Right atrium auricular region (tissue), 2 donors: Measurements from ENCODE around the gene TTC21A. TPM values are rescaled to one million over a fixed set of nuclear protein-coding genes. Genes with fewer than 3 reads are reported as not detected.

Experiments used
- DNase-seq: peaks from one replicate; pipeline ENCODE4 v3.0.0-alpha.2; 2019; ENCODE audit warnings: low spot score
- H3K27ac ChIP-seq, 2 donors: fragments of 200-600 bp; sonication (generic); 1 replicate in 1 of 2; 2 replicates in 1 of 2; pipeline ENCODE4 v1.5.1; 2016 to 2019
- H3K27me3 ChIP-seq, 2 donors: fragments of 200-600 bp; sonication (generic); one replicate each; pipeline versions ENCODE4 v1.5.1 to v1.6.0; 2017 to 2019
- H3K36me3 ChIP-seq: fragments of 200-600 bp; sonication (generic); one replicate; pipeline ENCODE4 v1.5.1; 2016
- H3K4me1 ChIP-seq, 2 donors: fragments of 200-600 bp; sonication (generic); one replicate each; pipeline versions ENCODE4 v1.5.1 to v1.6.0; 2017 to 2019
- H3K4me3 ChIP-seq, 2 donors: fragments of 200-600 bp; sonication (generic); 1 replicate in 1 of 2; 2 replicates in 1 of 2; pipeline ENCODE4 v1.5.1; 2017 to 2019; ENCODE audit warnings: mild to moderate bottlenecking in 1 of 2, moderate library complexity in 1 of 2
- H3K9me3 ChIP-seq, 2 donors: fragments of 200-600 bp; sonication (generic); one replicate each; pipeline ENCODE4 v1.5.1; 2019
- microRNA-seq, 2 donors: library from miRNA; unstranded; fragments of <30 nt; microRNA quantifications; one replicate each; pipeline ENCODE4, GENCODE V29; 2016 to 2017; ENCODE audit warnings: borderline number of aligned reads in 2 of 2, borderline replicate concordance in 1 of 2
- total RNA-seq, 2 donors: library from RNA; depleted of rRNA; stranded (reverse); fragments of >200 nt; gene quantifications; one replicate each; pipeline ENCODE4 v1.1.0, GENCODE V29; 2016
- TF ChIP-seq, protein P1 (sequence below), 2 donors: fragments of 200-600 bp; sonication (generic); IDR thresholded peaks; one replicate each; pipeline ENCODE4 v1.5.1; 2019; ENCODE audit warnings: antibody characterized with exemption in 2 of 2

TTC21A gene
- total RNA-seq, 2 donors from 2014 or later: 0.85 to 1.8 TPM

DNA sequence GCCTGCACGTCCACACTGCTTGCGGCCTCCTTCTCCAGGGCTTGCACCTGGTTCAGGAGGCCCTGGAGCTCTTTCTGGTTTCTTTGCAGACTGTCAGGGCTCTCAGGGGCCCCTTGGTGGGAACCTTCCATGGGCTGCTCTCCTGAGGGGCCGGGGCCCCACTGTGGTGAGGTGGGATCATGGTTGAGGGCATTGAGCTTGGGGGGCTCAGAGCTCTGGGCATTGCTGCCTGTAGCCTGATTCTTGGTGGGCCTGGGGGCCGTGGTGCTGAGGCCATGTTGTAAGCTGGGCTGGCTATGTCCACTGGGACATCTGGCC, 77.4 kb downstream of the TTC21A start:
- TF ChIP-seq, protein P1, sequence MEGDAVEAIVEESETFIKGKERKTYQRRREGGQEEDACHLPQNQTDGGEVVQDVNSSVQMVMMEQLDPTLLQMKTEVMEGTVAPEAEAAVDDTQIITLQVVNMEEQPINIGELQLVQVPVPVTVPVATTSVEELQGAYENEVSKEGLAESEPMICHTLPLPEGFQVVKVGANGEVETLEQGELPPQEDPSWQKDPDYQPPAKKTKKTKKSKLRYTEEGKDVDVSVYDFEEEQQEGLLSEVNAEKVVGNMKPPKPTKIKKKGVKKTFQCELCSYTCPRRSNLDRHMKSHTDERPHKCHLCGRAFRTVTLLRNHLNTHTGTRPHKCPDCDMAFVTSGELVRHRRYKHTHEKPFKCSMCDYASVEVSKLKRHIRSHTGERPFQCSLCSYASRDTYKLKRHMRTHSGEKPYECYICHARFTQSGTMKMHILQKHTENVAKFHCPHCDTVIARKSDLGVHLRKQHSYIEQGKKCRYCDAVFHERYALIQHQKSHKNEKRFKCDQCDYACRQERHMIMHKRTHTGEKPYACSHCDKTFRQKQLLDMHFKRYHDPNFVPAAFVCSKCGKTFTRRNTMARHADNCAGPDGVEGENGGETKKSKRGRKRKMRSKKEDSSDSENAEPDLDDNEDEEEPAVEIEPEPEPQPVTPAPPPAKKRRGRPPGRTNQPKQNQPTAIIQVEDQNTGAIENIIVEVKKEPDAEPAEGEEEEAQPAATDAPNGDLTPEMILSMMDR (IDR thresholded peaks at IDR 0.05): no peak
- DNase-seq: no peak
- no peaks in the 10 kb centered on the region for H3K9me3 ChIP-seq
- no peak overlapping the region for H3K4me3 ChIP-seq
- H3K4me1 ChIP-seq: peaks cover 0 to 74% of the 10 kb centered on the region in 2 donors
- peaks cover 56% of the 10 kb centered on the region for H3K36me3 ChIP-seq
- H3K27ac ChIP-seq: peak overlapping the region; percentile 29 to 84
- no peaks in the 10 kb centered on the region for H3K27me3 ChIP-seq

DNA sequence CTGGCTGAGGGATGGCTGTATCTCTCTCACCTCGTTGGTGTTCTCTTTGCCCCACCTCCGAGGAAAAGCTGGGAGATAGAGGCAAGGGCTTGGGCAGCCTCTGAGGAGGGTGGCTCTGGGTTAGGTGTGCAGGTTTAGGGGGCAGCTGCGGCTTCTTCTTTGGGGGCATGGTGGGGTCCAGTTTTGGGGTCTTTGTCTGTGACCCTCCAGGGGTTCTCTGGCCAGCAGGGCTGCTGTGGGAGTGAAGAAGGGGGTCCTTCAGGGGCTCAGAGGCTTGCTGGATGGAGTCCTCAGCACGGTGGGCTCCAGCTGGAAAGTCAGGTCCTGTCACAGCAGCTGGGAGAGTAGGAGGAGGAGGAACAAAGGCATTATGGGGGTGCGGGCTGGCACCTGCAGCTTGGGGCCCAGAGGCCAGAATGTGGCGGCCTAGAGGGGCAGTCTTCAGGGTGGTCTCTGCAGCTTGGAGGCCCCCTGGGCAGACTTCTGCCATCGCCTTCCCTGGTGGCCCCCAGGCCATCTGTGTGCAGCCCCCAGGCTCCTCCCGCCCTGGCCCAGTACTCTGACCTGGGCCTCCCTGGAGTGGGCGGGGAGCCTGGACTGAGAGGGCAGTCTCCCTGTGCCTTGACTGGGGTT, 78.0 kb downstream of the TTC21A start:
- H3K4me1 ChIP-seq: peaks cover 0 to 74% of the 10 kb centered on the region in 2 donors
- no peak overlapping the region for H3K27ac ChIP-seq

DNA sequence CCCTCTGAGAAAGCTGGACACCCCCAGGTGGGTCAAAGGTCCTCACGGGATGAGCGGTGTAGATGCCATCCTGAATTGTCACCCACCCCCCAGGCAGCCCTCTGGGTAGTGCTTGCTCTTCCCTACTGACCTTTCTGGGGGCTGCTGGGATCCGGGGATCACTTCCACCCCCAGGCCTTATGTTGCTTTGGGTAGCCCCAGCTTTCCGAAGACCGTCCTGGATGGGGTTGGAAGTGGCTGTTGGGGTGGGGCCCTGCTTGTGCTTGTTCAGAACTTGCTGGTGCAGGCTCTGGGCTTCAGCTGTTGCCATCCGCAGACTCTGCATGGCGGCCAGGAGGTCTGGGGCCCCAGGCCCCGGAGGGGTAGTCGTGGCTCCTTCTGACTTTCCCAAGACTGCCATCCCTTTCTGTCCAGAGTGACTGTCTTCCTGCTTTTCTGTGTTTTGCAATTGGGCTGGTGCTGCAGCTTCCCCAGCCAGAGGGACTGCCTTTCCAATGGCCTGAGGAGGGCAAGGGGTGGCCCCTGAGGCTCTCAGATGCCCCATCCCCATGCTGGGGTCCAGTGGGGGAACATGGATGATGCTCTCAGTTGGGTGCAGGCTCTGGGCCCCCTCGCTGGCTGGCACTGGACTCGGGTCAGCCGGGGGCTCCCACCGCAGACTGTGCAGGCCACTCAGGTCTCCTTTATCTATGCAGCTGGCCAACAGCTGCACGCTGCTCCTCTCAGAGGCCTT, 78.6 kb downstream of the TTC21A start:
- DNase-seq: no peak
- H3K36me3 ChIP-seq: peaks cover 68% of the 10 kb centered on the region
- no peaks in the 10 kb centered on the region for H3K27me3 ChIP-seq
- no peaks in the 10 kb centered on the region for H3K9me3 ChIP-seq
- H3K27ac ChIP-seq: no peak overlapping the region
- TF ChIP-seq, protein P1 (IDR thresholded peaks at IDR 0.05): no peak
- no peak overlapping the region for H3K4me3 ChIP-seq
- H3K4me1 ChIP-seq: peaks cover 0 to 74% of the 10 kb centered on the region in 2 donors

More for the DNA sequence above, 78.0 kb downstream of the TTC21A start:
- TF ChIP-seq, protein P1 (IDR thresholded peaks at IDR 0.05): no peak
- no peak for DNase-seq
- Histone ChIP-seq H3K4me3 (no peak overlapping the region), H3K36me3 (peaks cover 62% of the 10 kb centered on the region), H3K27me3 (no peaks in the 10 kb centered on the region), H3K9me3 (no peaks in the 10 kb centered on the region)

DNA sequence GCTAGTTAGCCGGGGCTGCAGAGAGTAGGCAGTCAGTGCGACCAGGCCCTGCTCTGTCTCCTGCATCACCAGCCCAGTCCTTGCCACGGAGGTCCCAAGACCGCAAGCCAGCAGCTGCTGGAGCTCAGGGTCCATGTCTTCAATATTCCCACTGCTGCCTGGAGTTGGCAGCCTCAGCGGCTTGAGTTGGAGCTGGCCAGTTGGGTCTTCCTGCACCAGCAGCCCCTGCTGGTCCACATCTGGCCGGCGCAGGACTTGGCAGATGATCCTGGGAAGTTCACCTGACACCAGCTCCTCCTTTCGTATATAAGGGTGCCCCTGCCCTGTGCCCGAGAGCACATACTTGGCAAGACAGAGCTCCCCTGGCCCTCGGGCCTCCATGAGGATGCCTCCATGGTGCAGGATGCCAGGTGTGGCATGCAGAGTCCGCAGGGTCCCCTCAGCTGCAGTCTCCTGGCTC, 79.2 kb downstream of the TTC21A start:
- H3K27ac ChIP-seq: no peak overlapping the region

DNA sequence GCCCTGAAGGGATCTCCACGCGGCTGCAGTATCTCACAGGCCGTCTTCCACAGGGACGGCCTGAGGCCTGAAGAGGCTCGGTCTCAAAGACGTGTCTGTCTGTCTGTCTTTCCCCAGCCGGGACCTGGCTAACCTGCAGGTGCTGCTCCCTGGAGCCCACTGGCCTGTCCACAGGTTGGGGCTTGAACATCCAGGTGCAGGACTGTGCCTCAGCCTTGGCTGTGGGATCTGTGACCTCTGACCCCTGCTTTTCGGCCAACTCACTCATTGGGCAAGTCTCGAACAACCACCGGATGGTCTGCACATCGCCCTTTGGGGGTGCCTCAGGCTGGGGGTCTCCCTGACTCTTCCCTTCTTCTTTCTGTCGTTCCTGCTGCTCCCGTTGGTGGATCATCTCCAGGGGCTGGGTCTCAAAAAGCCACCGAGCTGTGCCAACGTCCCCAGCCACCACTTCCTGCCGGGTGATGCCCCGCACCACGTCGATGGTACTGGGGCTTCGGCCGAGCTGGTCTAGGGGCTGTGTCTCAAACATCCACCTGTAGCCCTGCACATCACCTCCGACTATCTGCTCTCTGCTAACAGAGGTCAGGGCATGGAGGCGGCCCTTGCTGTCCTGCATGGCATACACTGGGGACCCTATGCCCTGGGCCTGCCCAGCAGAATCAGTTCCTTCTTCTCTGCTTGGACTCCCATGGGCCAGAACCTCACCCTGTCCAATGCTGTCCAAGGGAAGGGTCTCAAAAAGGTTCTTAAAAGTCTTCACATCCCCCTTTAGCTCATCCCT, 80.1 kb downstream of the TTC21A start:
- no peak overlapping the region for H3K4me3 ChIP-seq
- peak overlapping the region in 1 of 2 donors; percentile 35 for H3K27ac ChIP-seq
- no peaks in the 10 kb centered on the region for H3K9me3 ChIP-seq
- TF ChIP-seq, protein P1 (IDR thresholded peaks at IDR 0.05): no peak
- peaks cover 0 to 59% of the 10 kb centered on the region in 2 donors for H3K4me1 ChIP-seq
- peaks cover 79% of the 10 kb centered on the region for H3K36me3 ChIP-seq
- H3K27me3 ChIP-seq: no peaks in the 10 kb centered on the region
- DNase-seq: peak; percentile 62

More for the DNA sequence above, 79.2 kb downstream of the TTC21A start:
- Histone ChIP-seq H3K36me3 (peaks cover 74% of the 10 kb centered on the region), H3K4me3 (no peak overlapping the region), H3K4me1 (peaks cover 0 to 68% of the 10 kb centered on the region in 2 donors), H3K9me3 (no peaks in the 10 kb centered on the region), H3K27me3 (no peaks in the 10 kb centered on the region)
- TF ChIP-seq, protein P1 (IDR thresholded peaks at IDR 0.05): no peak
- DNase-seq: no peak

Small RNA genes lying within 50 kb of the gene (microRNA-seq; reads per million reads assigned to microRNA genes)
- gene MIR6822: 0.71 reads per million in 2 donors

Other genes starting within 250 kb of the TTC21A start
- under 1 TPM; 0.07 to 0.08 TPM for gene SCN11A, start 55.7 kb upstream of the TTC21A start, total RNA-seq
- 10 to 100 TPM; 11.9 to 17.1 TPM for gene WDR48, start 55.7 kb upstream of the TTC21A start, total RNA-seq
- gene GORASP1, start 53 bp upstream of the TTC21A start, total RNA-seq: 10 to 100 TPM; 34.3 to 38.8 TPM
- gene CSRNP1, start 45.9 kb downstream of the TTC21A start, total RNA-seq: 10 to 100 TPM; 48.0 to 49.5 TPM
- 1,000 to 10,000 TPM in 1 of 2 donors, 100 to 1,000 TPM in 1; 319 to 1,274 TPM for gene XIRP1, start 84.9 kb downstream of the TTC21A start, total RNA-seq
- gene CX3CR1, start 172.4 kb downstream of the TTC21A start, total RNA-seq: under 1 TPM; 0.26 to 0.59 TPM
- gene CCR8, start 222.0 kb downstream of the TTC21A start, total RNA-seq: not detected